H1 (cell line): Measurements from ENCODE around the gene KLHL35. TPM values are rescaled to one million over a fixed set of nuclear protein-coding genes. Genes with fewer than 3 reads are reported as not detected.

ENCODE experiments used
- CTCF ChIA-PET: fragments of 300-600 bp; sonication (Branson Sonifier 250); formaldehyde crosslinking; loops from one replicate; lab custom pipeline; 2021; ENCODE audit not compliant: partially characterized antibody; lab: Charles Lee
- POLR2A ChIA-PET: fragments of 300-600 bp; sonication (Branson Sonifier 250); formaldehyde crosslinking; loops from one replicate; lab custom pipeline; 2021; ENCODE audit warnings: inconsistent platforms; ENCODE audit not compliant: partially characterized antibody; lab: Charles Lee
- DNase-seq, 2 experiments: peaks; one replicate each; pipeline versions ENCODE4 v3.0.0 to v3.0.0-alpha.2; 2010 to 2022; ENCODE audit warnings: low spot score in 2 of 2, low read depth in 1 of 2, mixed read lengths in 1 of 2
- FAIRE-seq: peaks from 2 replicates; lab custom pipeline; 2011; peaks lifted over from hg19 to GRCh38; lab: Jason Lieb, UNC
- H2AFZ ChIP-seq: 2 replicates; pipeline ENCODE4 v1.8.1; 2012; ENCODE audit warnings: low read length, inconsistent platforms
- H2AK5ac ChIP-seq: 2 replicates; pipeline ENCODE4 v1.6.1; 2013; ENCODE audit warnings: low read depth, low read length
- H2BK120ac ChIP-seq: replicated peaks from 2 replicates; pipeline ENCODE3; 2013; ENCODE audit warnings: low read depth, low read length, inconsistent platforms
- H2BK12ac ChIP-seq: 2 replicates; pipeline ENCODE4 v1.6.1; 2013; ENCODE audit warnings: low read depth, low read length
- H2BK15ac ChIP-seq: 2 replicates; pipeline ENCODE4 v1.6.1; 2013; ENCODE audit warnings: low read length
- H2BK20ac ChIP-seq: 2 replicates; pipeline ENCODE4 v1.6.1; 2013; ENCODE audit warnings: low read length
- H2BK5ac ChIP-seq: 2 replicates; pipeline ENCODE4 v1.6.1; 2013; ENCODE audit warnings: low read depth, low read length
- H3K14ac ChIP-seq: 2 replicates; pipeline ENCODE4 v1.6.1; 2013; ENCODE audit warnings: inconsistent platforms; ENCODE audit not compliant: insufficient read length
- H3K18ac ChIP-seq: 2 replicates; pipeline ENCODE4 v1.6.1; 2013; ENCODE audit warnings: low read length; ENCODE audit errors: extremely low read depth
- H3K23ac ChIP-seq: 2 replicates; pipeline ENCODE4 v1.6.1; 2013; ENCODE audit warnings: inconsistent platforms; ENCODE audit not compliant: insufficient read length
- H3K23me2 ChIP-seq: 2 replicates; pipeline ENCODE4 v1.6.1; 2013; ENCODE audit warnings: low read depth, low read length
- H3K27ac ChIP-seq: 2 replicates; pipeline ENCODE4 v1.6.1; 2011; ENCODE audit warnings: low read depth, low read length, inconsistent platforms
- H3K27me3 ChIP-seq, 4 experiments: replicated peaks in 1 of 4; 1 replicate in 1 of 4; 2 replicates in 3 of 4; pipeline versions ENCODE4 v1.6.1 to v1.8.1; 2011 to 2013; ENCODE audit warnings: low read length in 3 of 4, mild to moderate bottlenecking in 3 of 4, inconsistent platforms in 2 of 4, mixed read lengths in 2 of 4, moderate library complexity in 1 of 4; ENCODE audit not compliant: control insufficient read depth in 3 of 4, insufficient read depth in 3 of 4; ENCODE audit errors: extremely low read depth in 1 of 4
- H3K36me3 ChIP-seq, 4 experiments: 2 replicates each; pipeline versions ENCODE4 v1.6.1 to v1.8.1; 2011 to 2013; ENCODE audit warnings: mild to moderate bottlenecking in 4 of 4, low read length in 3 of 4, moderate library complexity in 2 of 4, control low read depth in 1 of 4, inconsistent platforms in 1 of 4; ENCODE audit not compliant: insufficient read depth in 4 of 4, control insufficient read depth in 2 of 4
- H3K4ac ChIP-seq: replicated peaks from 2 replicates; pipeline ENCODE3; 2013; ENCODE audit warnings: low read length, low read depth, mixed read lengths, inconsistent platforms; ENCODE audit not compliant: insufficient read length
- H3K4me1 ChIP-seq, 4 experiments: replicated peaks in 1 of 4; 1 replicate in 1 of 4; 2 replicates in 3 of 4; pipeline versions ENCODE4 v1.6.1 to v1.8.1; 2011 to 2013; ENCODE audit warnings: low read length in 3 of 4, inconsistent platforms in 2 of 4, mixed read lengths in 1 of 4; ENCODE audit not compliant: insufficient read depth in 4 of 4, control insufficient read depth in 3 of 4
- H3K4me2 ChIP-seq, 2 experiments: 2 replicates each; pipeline versions ENCODE4 v1.6.1 to v1.8.1; 2011 to 2013; ENCODE audit warnings: low read depth in 2 of 2, low read length in 2 of 2, control low read depth in 1 of 2, inconsistent platforms in 1 of 2, mild to moderate bottlenecking in 1 of 2; ENCODE audit not compliant: insufficient read depth in 1 of 2
- H3K4me3 ChIP-seq, 4 experiments: fragments of 200-600, 300-600 bp in 1 of 4; sonication (generic), shearing (Covaris generic), sonication (Bioruptor Twin) in 1 of 4; 2 replicates each; pipeline versions ENCODE4 v1.5.1 to v1.8.1; 2011 to 2016; ENCODE audit warnings: low read length in 4 of 4, low read depth in 3 of 4, control low read depth in 2 of 4, inconsistent platforms in 2 of 4, mild to moderate bottlenecking in 2 of 4, mixed read lengths in 1 of 4, moderate library complexity in 1 of 4; ENCODE audit not compliant: insufficient read depth in 2 of 4; ENCODE audit errors: extremely low read depth in 1 of 4
- H3K56ac ChIP-seq: replicated peaks from 2 replicates; pipeline ENCODE3; 2013; ENCODE audit warnings: low read depth, mild to moderate bottlenecking, mixed read lengths, low read length, inconsistent platforms; ENCODE audit not compliant: insufficient read length
- H3K79me1 ChIP-seq: 2 replicates; pipeline ENCODE4 v1.6.1; 2013; ENCODE audit warnings: low read depth, low read length, control low read depth
- H3K79me2 ChIP-seq, 2 experiments: 2 replicates each; pipeline versions ENCODE4 v1.6.1 to v1.8.1; 2012 to 2013; ENCODE audit warnings: low read length in 2 of 2, mild to moderate bottlenecking in 2 of 2, inconsistent platforms in 1 of 2; ENCODE audit not compliant: insufficient read depth in 2 of 2, control insufficient read depth in 1 of 2
- H3K9ac ChIP-seq, 4 experiments: replicated peaks in 1 of 4; 1 replicate in 1 of 4; 2 replicates in 3 of 4; pipeline versions ENCODE4 v1.6.1 to v1.8.1; 2011 to 2013; ENCODE audit warnings: low read depth in 3 of 4, low read length in 3 of 4, control low read depth in 2 of 4, mild to moderate bottlenecking in 2 of 4, moderate library complexity in 2 of 4, inconsistent platforms in 1 of 4; ENCODE audit errors: extremely low read depth in 1 of 4
- H3K9me3 ChIP-seq, 2 experiments: 2 replicates each; pipeline versions ENCODE4 v1.6.1 to v1.8.1; 2012 to 2013; ENCODE audit warnings: mild to moderate bottlenecking in 2 of 2, moderate library complexity in 2 of 2, control low read depth in 1 of 2, inconsistent platforms in 1 of 2, low read depth in 1 of 2, low read length in 1 of 2, mixed read lengths in 1 of 2; ENCODE audit not compliant: insufficient read depth in 2 of 2
- H4K20me1 ChIP-seq, 2 experiments: replicated peaks in 1 of 2; 2 replicates each; pipeline versions ENCODE3 to v1.8.1; 2011 to 2013; ENCODE audit warnings: inconsistent platforms in 2 of 2, low read length in 2 of 2, mild to moderate bottlenecking in 1 of 2; ENCODE audit not compliant: insufficient read depth in 2 of 2, control insufficient read depth in 1 of 2
- H4K5ac ChIP-seq: 2 replicates; pipeline ENCODE4 v1.6.1; 2013; ENCODE audit warnings: low read length, low read depth, mixed read lengths, inconsistent platforms; ENCODE audit not compliant: insufficient read length
- H4K8ac ChIP-seq: 2 replicates; pipeline ENCODE4 v1.8.0; 2013; ENCODE audit warnings: mild to moderate bottlenecking, moderate library complexity, low read length, inconsistent platforms; ENCODE audit not compliant: insufficient read depth; ENCODE audit errors: extremely low read depth
- H4K91ac ChIP-seq: replicated peaks from 2 replicates; pipeline ENCODE3; 2013; ENCODE audit warnings: low read length, mixed read lengths, inconsistent platforms; ENCODE audit not compliant: insufficient read length
- BACH1 ChIP-seq: IDR thresholded peaks from 2 replicates; pipeline ENCODE4 v1.6.1; 2012; ENCODE audit warnings: low read length, improper control_type of control experiment
- CBX5 ChIP-seq: fragments of 300-800, 300-1000 bp; sonication (generic); IDR thresholded peaks from 2 replicates; pipeline ENCODE4 v1.7.1; 2016; ENCODE audit warnings: antibody characterized with exemption, low read length, low read depth
- CTBP2 ChIP-seq: IDR thresholded peaks from 2 replicates; pipeline ENCODE4 v1.7.0; 2011; ENCODE audit warnings: borderline replicate concordance, mild to moderate bottlenecking, moderate library complexity, mixed read lengths, low read length; ENCODE audit not compliant: insufficient read depth, insufficient read length
- EP300 ChIP-seq, 2 experiments: IDR thresholded peaks; 1 replicate in 1 of 2; 2 replicates in 1 of 2; pipeline ENCODE4 v1.6.1; 2011 to 2012; ENCODE audit warnings: low read depth in 2 of 2, low read length in 2 of 2, mild to moderate bottlenecking in 2 of 2, borderline replicate concordance in 1 of 2, inconsistent platforms in 1 of 2, moderate library complexity in 1 of 2
- JUND ChIP-seq: IDR thresholded peaks from 2 replicates; pipeline ENCODE4 v1.6.1; 2011; ENCODE audit warnings: mild to moderate bottlenecking, improper control_type of control experiment, low read length
- KDM1A ChIP-seq: fragments of 200-600, 300-600 bp; sonication (generic); IDR thresholded peaks from 2 replicates; pipeline ENCODE4 v1.7.1; 2016; ENCODE audit warnings: mild to moderate bottlenecking, low read length, borderline replicate concordance
- NRF1 ChIP-seq: IDR thresholded peaks from 2 replicates; pipeline ENCODE4 v1.6.1; 2011; ENCODE audit warnings: mild to moderate bottlenecking, low read depth, low read length, improper control_type of control experiment
- SIX5 ChIP-seq: IDR thresholded peaks from 2 replicates; pipeline ENCODE4 v1.6.1; 2011; ENCODE audit warnings: mild to moderate bottlenecking, low read depth, low read length
- TAF1 ChIP-seq: IDR thresholded peaks from 2 replicates; pipeline ENCODE4 v1.6.1; 2011; ENCODE audit warnings: mild to moderate bottlenecking, low read depth, low read length
- USF2 ChIP-seq: IDR thresholded peaks from 2 replicates; pipeline ENCODE4 v1.6.1; 2011; ENCODE audit warnings: low read length, improper control_type of control experiment
- WGBS, 2 experiments: shearing (Covaris generic) in 1 of 2; methylation state at CpG; one replicate each; pipeline versions ENCODE4 v1.1.6 to v1.1.7; 2013 to 2015; ENCODE audit warnings: low lambda C conversion rate in 2 of 2, mixed read lengths in 2 of 2, inconsistent platforms in 1 of 2, low coverage in 1 of 2, missing lambda C conversion rate in 1 of 2; ENCODE audit not compliant: insufficient replicate concordance in 2 of 2, insufficient coverage in 1 of 2, insufficient read length in 1 of 2; ENCODE audit errors: extremely low coverage in 1 of 2, missing lambda C conversion rate in 1 of 2; 5-methylcytosine and 5-hydroxymethylcytosine counted together
- polyA plus RNA-seq, 7 experiments: library from polyadenylated mRNA; depleted of rRNA in 3 of 7; stranded (reverse) in 5 of 7; unstranded in 2 of 7; fragments of >200 nt in 5 of 7; fragments of 200-250 nt in 2 of 7; gene quantifications; 1 replicate in 5 of 7; 2 replicates in 1 of 7; 4 replicates in 1 of 7; pipeline versions ENCODE4 v1.2.1 to v1.2.3, GENCODE V29; 2011 to 2013; ENCODE audit warnings: missing spikeins in 2 of 7, mixed read lengths in 2 of 7
- total RNA-seq: library from RNA; stranded (reverse); fragmentation: NEBNext Ultra II Directional; extraction: Animal tissue kit (Norgen Biotek cat#: 25700); gene quantifications from 2 replicates; pipeline ENCODE4 v1.2.1, GENCODE V29; 2021
- TF ChIP-seq, protein P1 (sequence below): IDR thresholded peaks from 2 replicates; pipeline ENCODE4 v1.6.1; 2011; ENCODE audit warnings: low read depth, mild to moderate bottlenecking, low read length; ENCODE audit not compliant: insufficient read depth

KLHL35 gene
- total and polyA plus RNA-seq, 2 of the 8 experiments (the other 6 are each of a cell fraction or from before 2014, with no cell fraction given), result 0.35 to 0.41 TPM

DNA sequence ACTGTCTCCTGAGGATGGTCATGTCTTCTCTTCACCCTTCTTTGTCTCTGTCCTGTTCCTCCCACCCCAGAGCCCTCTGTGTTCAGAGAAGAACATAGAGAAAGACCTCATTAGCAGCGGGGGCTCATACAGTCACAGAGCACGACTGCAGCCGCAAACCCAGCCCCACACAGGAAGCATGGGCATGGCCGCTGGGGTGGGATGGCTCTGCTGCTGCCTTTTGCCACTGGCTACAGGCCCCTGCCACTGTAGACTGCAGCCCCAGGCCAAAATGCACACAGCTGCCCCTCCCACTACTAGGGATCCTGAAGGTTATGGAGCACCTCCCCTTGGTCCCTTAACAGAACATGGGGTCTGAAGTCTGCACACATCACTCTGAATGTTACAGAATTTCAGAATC, 34.9 kb upstream of the KLHL35 start:
- H3K4me3 ChIP-seq, result no peak overlapping the region
- FAIRE-seq, result no peak
- TF ChIP-seq KDM1A, result no peak
- no peak for TF ChIP-seq CBX5
- no peak for TF ChIP-seq NRF1
- no peak for TF ChIP-seq SIX5
- no peak for TF ChIP-seq JUND
- TF ChIP-seq BACH1, result no peak
- no peak for TF ChIP-seq CTBP2
- TF ChIP-seq, protein P1, sequence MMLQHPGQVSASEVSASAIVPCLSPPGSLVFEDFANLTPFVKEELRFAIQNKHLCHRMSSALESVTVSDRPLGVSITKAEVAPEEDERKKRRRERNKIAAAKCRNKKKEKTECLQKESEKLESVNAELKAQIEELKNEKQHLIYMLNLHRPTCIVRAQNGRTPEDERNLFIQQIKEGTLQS, result no peak
- no peak for TF ChIP-seq USF2
- no peak for TF ChIP-seq EP300 (IDR thresholded peaks at IDR 0.05; ENCODE audit: borderline replicate concordance in 1 of 2, low read depth in 2 of 2, low read length in 2 of 2)
- TF ChIP-seq TAF1, result no peak

More for the DNA sequence above, 34.9 kb upstream of the KLHL35 start:
- Histone ChIP-seq H2AFZ (no peak overlapping the region; the same call in 1 of the 2 replicates), H2BK120ac (no peak overlapping the region), H3K4ac (no peak overlapping the region), H4K8ac (no peak overlapping the region), H3K56ac (no peak overlapping the region), H3K23ac (no peak overlapping the region), H3K23me2 (no peaks in the 10 kb centered on the region), H3K4me1 (peaks cover 0 to 9% (median 6%) of the 10 kb centered on the region in 4 experiments; a peak in 6 of 7 replicates), H3K79me1 (no peaks in the 10 kb centered on the region), H4K5ac (no peak overlapping the region), H2BK20ac (no peak overlapping the region), H3K18ac (no peak overlapping the region), H3K9ac (0 out of 7 replicates have a peak overlapping the region, but pooled peaks of 1 of the 4 experiments have one; percentile 40), H3K27ac (no peak overlapping the region), H2BK12ac (no peak overlapping the region; the same call in 1 of the 2 replicates), H3K14ac (no peak overlapping the region), H3K4me2 (no peak overlapping the region), H3K9me3 (no peaks in the 10 kb centered on the region), H3K27me3 (no peaks in the 10 kb centered on the region), H2BK5ac (no peak overlapping the region), H3K36me3 (no peaks in the 10 kb centered on the region; a peak in 1 of 8 replicates), H4K91ac (no peak overlapping the region), H4K20me1 (no peaks in the 10 kb centered on the region), H2BK15ac (no peak overlapping the region), H3K79me2 (no peaks in the 10 kb centered on the region), H2AK5ac (no peak overlapping the region)
- ChIA-PET CTCF (interaction anchor here (0.9 to 31.5 kb wide), 5 partner anchors 10 to 107 kb away, joined by 3 to 603 read pairs (median 26); partner anchors contain the start of gene GDPD5), POLR2A (interaction anchor here (0.5 to 3.1 kb wide), 8 partner anchors 8 to 107 kb away, joined by 3 to 13 read pairs (median 4); no protein-coding TSS in a partner anchor)
- WGBS, 2 experiments, result 91% methylated on average over 4 of the region's 4 CpGs; no CpG with 5 or more reads in 1 of the 2 experiments
- no peak for DNase-seq
